Measurements from ENCODE around the gene KIF23. TPM values are rescaled to one million over a fixed set of nuclear protein-coding genes. Genes with fewer than 3 reads are reported as not detected.

The KIF23 gene
- total and polyA plus RNA-seq, 2 experiments from 2014 or later: 12.3 to 58.9 TPM

GRCh38 chr15:69474291-69474690, 60.1 kb downstream of the KIF23 start:
- H3K4me3 ChIP-seq: no peak overlapping the region
- no peaks in the 10 kb centered on the region for H3K4me1 ChIP-seq (ENCODE audit: low read depth)
- DNase-seq (ENCODE audit: low read depth in 1 of 2, low spot score in 1 of 2): no peak
- no peak for TF ChIP-seq CTCF (IDR thresholded peaks at IDR 0.05; ENCODE audit: low read depth, low read length)
- peaks cover 5% of the 10 kb centered on the region for H3K27me3 ChIP-seq
- H3K27ac ChIP-seq: no peak overlapping the region
- H3K36me3 ChIP-seq: no peaks in the 10 kb centered on the region
- H3K9me3 ChIP-seq (ENCODE audit: low read depth): no peaks in the 10 kb centered on the region

- Histone ChIP-seq H3K36me3 (no peaks in the 10 kb centered on the region), H3K4me1 (ENCODE audit: low read depth) (no peaks in the 10 kb centered on the region), H3K27ac (no peak overlapping the region), H3K4me3 (no peak overlapping the region), H3K27me3 (peaks cover 12% of the 10 kb centered on the region), H3K9me3 (ENCODE audit: low read depth) (no peaks in the 10 kb centered on the region)
- TF ChIP-seq CTCF (IDR thresholded peaks at IDR 0.05; ENCODE audit: low read depth, low read length): no peak
- DNase-seq (ENCODE audit: low read depth in 1 of 2, low spot score in 1 of 2): no peak
Observed at GRCh38 chr15:69474846-69475455, 60.8 kb downstream of the KIF23 start.

- Histone ChIP-seq H3K27ac (no peak overlapping the region), H3K9me3 (ENCODE audit: low read depth) (no peaks in the 10 kb centered on the region), H3K4me3 (no peak overlapping the region), H3K36me3 (no peaks in the 10 kb centered on the region), H3K4me1 (ENCODE audit: low read depth) (no peaks in the 10 kb centered on the region), H3K27me3 (peaks cover 12% of the 10 kb centered on the region)
- DNase-seq (ENCODE audit: low read depth in 1 of 2, low spot score in 1 of 2): peak; percentile 77 to 82
- peak; percentile 98 for TF ChIP-seq CTCF (IDR thresholded peaks at IDR 0.05; ENCODE audit: low read depth, low read length)
Observed at GRCh38 chr15:69475769-69476358, 61.7 kb downstream of the KIF23 start.

- no peak for TF ChIP-seq CTCF (IDR thresholded peaks at IDR 0.05; ENCODE audit: low read depth, low read length)
- no peak for DNase-seq (ENCODE audit: low read depth in 1 of 2, low spot score in 1 of 2)
- H3K27ac ChIP-seq: no peak overlapping the region
Observed at GRCh38 chr15:69476704-69477473, 62.7 kb downstream of the KIF23 start.

GRCh38 chr15:69478259-69478781, 64.2 kb downstream of the KIF23 start:
- DNase-seq (ENCODE audit: low read depth in 1 of 2, low spot score in 1 of 2): peak; percentile 75 to 88
- Histone ChIP-seq H3K27me3 (peaks cover 12% of the 10 kb centered on the region), H3K36me3 (no peaks in the 10 kb centered on the region), H3K4me3 (no peak overlapping the region), H3K27ac (no peak overlapping the region), H3K4me1 (ENCODE audit: low read depth) (no peaks in the 10 kb centered on the region), H3K9me3 (ENCODE audit: low read depth) (no peaks in the 10 kb centered on the region)
- peak; percentile 95 for TF ChIP-seq CTCF (IDR thresholded peaks at IDR 0.05; ENCODE audit: low read depth, low read length)

More at GRCh38 chr15:69476704-69477473, 62.7 kb downstream of the KIF23 start:
- Histone ChIP-seq H3K4me3 (no peak overlapping the region), H3K36me3 (no peaks in the 10 kb centered on the region), H3K9me3 (ENCODE audit: low read depth) (no peaks in the 10 kb centered on the region), H3K27me3 (peaks cover 12% of the 10 kb centered on the region), H3K4me1 (ENCODE audit: low read depth) (no peaks in the 10 kb centered on the region)
